Measurements from ENCODE around the gene CALML3. TPM values are rescaled to one million over a fixed set of nuclear protein-coding genes. Genes with fewer than 3 reads are reported as not detected.
A peak's percentile ranks its signal among the peaks of the same experiment; 100 is the strongest.

CALML3 gene
- total and polyA plus RNA-seq, 2 of the 8 experiments (the other 6 are each of a cell fraction or from before 2014, with no cell fraction given) = not detected

DNA sequence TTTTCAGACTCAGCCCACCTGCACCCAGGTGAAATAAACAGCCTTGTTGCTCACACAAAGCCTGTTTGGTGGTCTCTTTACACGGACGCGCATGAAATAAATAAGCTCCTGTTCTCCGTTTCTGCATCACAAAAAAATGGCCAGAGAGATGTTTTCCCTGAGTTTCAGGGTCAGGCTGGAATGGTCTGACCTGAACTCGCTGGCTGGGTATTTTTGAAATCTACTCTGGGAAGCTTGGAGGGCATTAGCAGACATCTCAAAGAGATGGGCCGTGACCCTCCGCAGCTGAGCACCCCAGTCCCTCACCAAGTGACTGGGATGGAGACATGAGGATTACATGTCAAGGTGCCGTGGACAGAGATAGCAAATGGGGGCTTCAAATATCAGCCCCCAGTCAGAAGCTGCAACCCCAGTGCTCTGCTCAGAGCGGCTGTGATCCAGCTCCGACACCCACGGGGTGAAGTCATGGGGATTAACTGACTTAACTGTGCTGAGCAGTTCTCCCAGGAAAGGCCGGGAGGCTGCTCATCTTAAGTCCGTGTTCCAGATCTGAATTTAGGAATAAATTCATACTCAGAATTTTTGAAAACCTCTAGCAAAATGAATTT lies 47.7 kb upstream of the CALML3 start:
- no peaks in the 10 kb centered on the region for H3K79me2 ChIP-seq (ENCODE audit: control insufficient read depth in 1 of 2, insufficient read depth in 2 of 2, low read length in 2 of 2)
- no peak overlapping the region for H2BK15ac ChIP-seq (ENCODE audit: low read length)
- peak overlapping the region; percentile 97; the same call in 1 of the 2 replicates for H2BK20ac ChIP-seq (ENCODE audit: low read length)
- peak overlapping the region; percentile 98; the same call in 1 of the 2 replicates for H2BK5ac ChIP-seq (ENCODE audit: low read depth, low read length)
- H2BK12ac ChIP-seq (ENCODE audit: low read depth, low read length) = peak overlapping the region; percentile 88
- 0 out of 4 replicates have a peak, but pooled peaks cover 0 to 3% of the 10 kb centered on the region in 2 experiments for H3K9me3 ChIP-seq (ENCODE audit: insufficient read depth in 2 of 2, low read depth in 1 of 2, low read length in 1 of 2)
- ChIA-PET POLR2A (ENCODE audit: partially characterized antibody) (interaction anchor here (0.8 to 5.3 kb wide), 10 partner anchors 8 to 71 kb away, joined by 3 to 44 read pairs (median 4); no protein-coding TSS in a partner anchor), CTCF (ENCODE audit: partially characterized antibody) (interaction anchor here (0.5 to 3.5 kb wide), 7 partner anchors 9 to 1405 kb away, joined by 3 to 18 read pairs (median 4); no protein-coding TSS in a partner anchor)
- H3K9ac ChIP-seq (replicated peaks in 1 of 4; ENCODE audit: extremely low read depth in 1 of 4, low read depth in 3 of 4, low read length in 3 of 4) = no peak overlapping the region
- peak overlapping the region; percentile 9 for H3K56ac ChIP-seq (replicated peaks; ENCODE audit: insufficient read length, low read depth, low read length)
- WGBS, 2 experiments (ENCODE audit: extremely low coverage in 1 of 2, insufficient coverage in 1 of 2, insufficient read length in 1 of 2, insufficient replicate concordance in 2 of 2, low coverage in 1 of 2, low lambda C conversion rate in 2 of 2, missing lambda C conversion rate in 1 of 2) = 51% methylated on average over 13 of the region's 13 CpGs; no CpG with 5 or more reads in 1 of the 2 experiments
- H4K8ac ChIP-seq (ENCODE audit: extremely low read depth, insufficient read depth, low read length) = peak overlapping the region; percentile 39
- no peaks in the 10 kb centered on the region for H3K27me3 ChIP-seq (replicated peaks in 1 of 4; ENCODE audit: control insufficient read depth in 3 of 4, extremely low read depth in 1 of 4, insufficient read depth in 3 of 4, low read length in 3 of 4)
- peak overlapping the region; percentile 90 for H3K4ac ChIP-seq (replicated peaks; ENCODE audit: insufficient read length, low read depth, low read length)
- no peaks in the 10 kb centered on the region for H3K79me1 ChIP-seq (ENCODE audit: low read depth, low read length)
- FAIRE-seq = no peak
- peak overlapping the region in 1 of 2 experiments; percentile 56; a peak in 2 of 4 replicates for H3K4me2 ChIP-seq (ENCODE audit: insufficient read depth in 1 of 2, low read depth in 2 of 2, low read length in 2 of 2)
- H4K5ac ChIP-seq (ENCODE audit: insufficient read length, low read depth, low read length) = no peak overlapping the region
- peak overlapping the region; percentile 91 for H2BK120ac ChIP-seq (replicated peaks; ENCODE audit: low read depth, low read length)
- H3K4me3 ChIP-seq (ENCODE audit: extremely low read depth in 1 of 4, insufficient read depth in 2 of 4, low read depth in 3 of 4, low read length in 4 of 4) = no peak overlapping the region
- no peak for DNase-seq (ENCODE audit: low read depth in 1 of 2, low spot score in 2 of 2)
- H4K91ac ChIP-seq (replicated peaks; ENCODE audit: insufficient read length, low read length) = peak overlapping the region; percentile 98
- no peaks in the 10 kb centered on the region for H4K20me1 ChIP-seq (replicated peaks in 1 of 2; ENCODE audit: control insufficient read depth in 1 of 2, insufficient read depth in 2 of 2, low read length in 2 of 2)
- H3K4me1 ChIP-seq (replicated peaks in 1 of 4; ENCODE audit: control insufficient read depth in 3 of 4, insufficient read depth in 4 of 4, low read length in 3 of 4) = peaks cover 3 to 14% (median 8%) of the 10 kb centered on the region in 4 experiments
- H3K23ac ChIP-seq (ENCODE audit: insufficient read length) = no peak overlapping the region
- H3K23me2 ChIP-seq (ENCODE audit: low read depth, low read length) = no peaks in the 10 kb centered on the region
- H2AFZ ChIP-seq (ENCODE audit: low read length) = no peak overlapping the region
- H3K18ac ChIP-seq (ENCODE audit: extremely low read depth, low read length) = peak overlapping the region; percentile 95
- H2AK5ac ChIP-seq (ENCODE audit: low read depth, low read length) = no peak overlapping the region
- H3K14ac ChIP-seq (ENCODE audit: insufficient read length) = no peak overlapping the region
- H3K27ac ChIP-seq (ENCODE audit: low read depth, low read length) = peak overlapping the region; percentile 9
- no peaks in the 10 kb centered on the region for H3K36me3 ChIP-seq (ENCODE audit: control insufficient read depth in 2 of 4, insufficient read depth in 4 of 4, low read length in 3 of 4)
- TF ChIP-seq BACH1 (IDR thresholded peaks at IDR 0.05; ENCODE audit: low read length) (no peak), RFX5 (IDR thresholded peaks at IDR 0.05; ENCODE audit: borderline replicate concordance, low read depth, low read length) (no peak), POU5F1 (IDR thresholded peaks at IDR 0.05; ENCODE audit: low read depth, low read length) (no peak), YY1 (IDR thresholded peaks at IDR 0.05; ENCODE audit: low read depth, low read length) (no peak), GTF2F1 (IDR thresholded peaks at IDR 0.05; ENCODE audit: borderline replicate concordance, low read depth, low read length) (no peak), MAFK (IDR thresholded peaks at IDR 0.05; ENCODE audit: low read depth, low read length) (no peak), SIX5 (IDR thresholded peaks at IDR 0.05; ENCODE audit: low read depth, low read length) (no peak), EP300 (IDR thresholded peaks at IDR 0.05; ENCODE audit: borderline replicate concordance in 1 of 2, low read depth in 2 of 2, low read length in 2 of 2) (no peak), CBX8 (IDR thresholded peaks at IDR 0.05; ENCODE audit: borderline replicate concordance, low read depth, low read length) (no peak), ATF2 (IDR thresholded peaks at IDR 0.05; ENCODE audit: low read length) (no peak), KDM5A (IDR thresholded peaks at IDR 0.05; ENCODE audit: low read length) (no peak)

Measured in H1 (cell line).